DMS79 treated with DMSO at 0.1 percent for 48 hours (cell line): Measurements from ENCODE around the gene TBC1D22A.

Experiments used
- DNase-seq: peaks from one replicate; lab custom pipeline; 2025; lab: John Stamatoyannopoulos, UW

The TBC1D22A gene

GRCh38 chr22:47202819-47203553 is 440.5 kb downstream of the TBC1D22A start:
- no peak for DNase-seq

- DNase-seq = no peak
Measured at GRCh38 chr22:47203554-47203991, 441.1 kb downstream of the TBC1D22A start.

- peak; percentile 24 for DNase-seq
Measured at GRCh38 chr22:47204002-47204979, 441.8 kb downstream of the TBC1D22A start.

GRCh38 chr22:47205081-47205491 is 442.6 kb downstream of the TBC1D22A start:
- DNase-seq = no peak

- DNase-seq = no peak
Measured at GRCh38 chr22:47205554-47205953, 443.1 kb downstream of the TBC1D22A start.

- no peak for DNase-seq
Measured at GRCh38 chr22:47206164-47206563, 443.7 kb downstream of the TBC1D22A start.

- DNase-seq = no peak
Measured at GRCh38 chr22:47206666-47207218, 444.3 kb downstream of the TBC1D22A start.

GRCh38 chr22:47207387-47207786 is 444.9 kb downstream of the TBC1D22A start:
- no peak for DNase-seq

- DNase-seq = no peak
Measured at GRCh38 chr22:47207846-47208554, 445.6 kb downstream of the TBC1D22A start.

- DNase-seq = no peak
Measured at GRCh38 chr22:47208630-47209029, 446.2 kb downstream of the TBC1D22A start.

GRCh38 chr22:47209040-47209514 is 446.6 kb downstream of the TBC1D22A start:
- DNase-seq = no peak

GRCh38 chr22:47209547-47210023 is 447.1 kb downstream of the TBC1D22A start:
- DNase-seq = no peak

GRCh38 chr22:47210112-47210657 is 447.7 kb downstream of the TBC1D22A start:
- no peak for DNase-seq

GRCh38 chr22:47210686-47211085 is 448.2 kb downstream of the TBC1D22A start:
- DNase-seq = no peak

GRCh38 chr22:47213571-47214230 is 451.3 kb downstream of the TBC1D22A start:
- DNase-seq = no peak

- no peak for DNase-seq
Measured at GRCh38 chr22:47215851-47216250, 453.4 kb downstream of the TBC1D22A start.

- DNase-seq = no peak
Measured at GRCh38 chr22:47218671-47219070, 456.2 kb downstream of the TBC1D22A start.

- DNase-seq = no peak
Measured at GRCh38 chr22:47219789-47220188, 457.3 kb downstream of the TBC1D22A start.

- DNase-seq = no peak
Measured at GRCh38 chr22:47220752-47221151, 458.3 kb downstream of the TBC1D22A start.

GRCh38 chr22:47221840-47222615 is 459.6 kb downstream of the TBC1D22A start:
- DNase-seq = peak; percentile 56
